ENCODE measurements around the gene MAS1L. TPM values are rescaled to one million over a fixed set of nuclear protein-coding genes. Genes with fewer than 3 reads are reported as not detected.

The MAS1L gene
- total RNA-seq, 1 donor = not detected

DNA sequence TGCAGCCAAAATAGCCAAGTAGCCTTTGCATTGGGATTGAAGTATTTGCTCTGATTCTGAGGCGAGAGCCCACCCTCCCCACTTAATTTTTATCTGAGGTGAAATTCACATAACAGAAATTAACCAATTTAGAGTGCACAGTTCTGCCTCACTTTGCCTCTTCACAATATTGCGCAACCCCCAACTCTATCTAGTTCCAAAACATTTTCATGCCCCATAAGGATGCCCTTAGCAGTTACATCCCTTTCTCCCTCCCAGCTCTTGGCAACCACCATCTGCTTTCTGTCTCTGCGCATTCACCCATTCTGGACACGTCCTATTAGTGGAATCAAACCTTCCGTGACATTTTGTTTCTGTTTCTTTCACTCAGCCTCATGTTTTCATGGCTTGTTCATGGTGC is 9.0 kb downstream of the MAS1L start:
- DNase-seq (ENCODE audit: low read depth) = no peak
- no peak for TF ChIP-seq CTCF (IDR thresholded peaks at IDR 0.05; ENCODE audit: insufficient read depth, low read depth, low read length)

DNA sequence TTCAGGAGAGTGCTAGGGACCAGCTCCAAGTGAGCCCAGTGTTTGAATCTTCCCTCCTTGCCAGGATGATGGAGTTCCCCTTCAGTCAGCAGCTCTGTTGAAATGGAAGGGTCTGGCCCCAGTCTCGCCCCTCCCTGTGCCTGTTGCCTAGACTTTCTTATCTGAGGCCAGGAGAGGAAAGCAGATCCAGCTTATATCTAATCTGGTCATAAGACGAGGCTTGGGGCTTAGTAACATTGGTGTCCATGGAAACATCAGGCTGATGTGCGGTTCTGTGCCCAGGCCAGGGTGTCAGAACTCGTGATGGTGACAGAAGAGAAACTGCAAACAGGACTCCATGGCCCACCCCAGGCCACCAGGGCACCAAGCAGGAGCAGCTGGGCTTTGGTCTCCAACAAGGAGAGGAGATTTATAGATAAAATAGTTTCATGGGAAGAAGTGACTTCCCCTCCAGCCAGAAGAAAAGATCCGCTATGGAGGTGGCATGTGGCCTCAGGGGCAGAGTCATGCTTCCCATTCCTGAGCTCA is 9.8 kb downstream of the MAS1L start:
- H3K4me3 ChIP-seq (ENCODE audit: low read depth, low read length) = no peak overlapping the region
- DNase-seq (ENCODE audit: low read depth) = no peak
- TF ChIP-seq CTCF (IDR thresholded peaks at IDR 0.05; ENCODE audit: insufficient read depth, low read depth, low read length) = no peak

More for the DNA sequence above, 9.0 kb downstream of the MAS1L start:
- no peak overlapping the region for H3K4me3 ChIP-seq (ENCODE audit: low read depth, low read length)

- no peak overlapping the region for H3K4me3 ChIP-seq (ENCODE audit: low read depth, low read length)
- DNase-seq (ENCODE audit: low read depth) = no peak
- TF ChIP-seq CTCF (IDR thresholded peaks at IDR 0.05; ENCODE audit: insufficient read depth, low read depth, low read length) = no peak
Measured at GRCh38 chr6:29474996-29475395, 12.8 kb downstream of the MAS1L start.

GRCh38 chr6:29466241-29466640 is 21.5 kb downstream of the MAS1L start:
- TF ChIP-seq CTCF (IDR thresholded peaks at IDR 0.05; ENCODE audit: insufficient read depth, low read depth, low read length) = no peak
- no peak for DNase-seq (ENCODE audit: low read depth)
- no peak overlapping the region for H3K4me3 ChIP-seq (ENCODE audit: low read depth, low read length)

GRCh38 chr6:29465801-29466200 is 22.0 kb downstream of the MAS1L start:
- TF ChIP-seq CTCF (IDR thresholded peaks at IDR 0.05; ENCODE audit: insufficient read depth, low read depth, low read length) = no peak
- H3K4me3 ChIP-seq (ENCODE audit: low read depth, low read length) = no peak overlapping the region
- no peak for DNase-seq (ENCODE audit: low read depth)

DNA sequence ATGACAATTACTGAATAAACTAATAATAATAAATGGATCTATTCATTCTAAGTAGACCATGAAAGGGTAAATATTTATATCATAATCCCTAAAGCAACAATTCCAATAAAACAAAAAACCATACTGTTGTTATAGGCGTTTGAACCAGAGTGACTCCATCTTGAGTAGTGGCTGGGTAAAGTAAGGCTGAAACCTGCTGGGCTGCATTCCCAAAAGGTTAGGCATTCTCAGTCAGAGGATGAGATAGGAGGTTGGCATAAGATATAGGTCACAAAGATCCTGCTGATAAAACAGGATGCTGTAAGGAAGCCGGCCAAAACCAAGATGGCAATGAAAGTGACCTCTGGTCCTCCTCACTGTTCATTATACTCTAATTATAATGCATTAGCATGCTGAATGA is 22.5 kb downstream of the MAS1L start:
- no peak overlapping the region for H3K4me3 ChIP-seq (ENCODE audit: low read depth, low read length)
- no peak for TF ChIP-seq CTCF (IDR thresholded peaks at IDR 0.05; ENCODE audit: insufficient read depth, low read depth, low read length)
- DNase-seq (ENCODE audit: low read depth) = no peak

DNA sequence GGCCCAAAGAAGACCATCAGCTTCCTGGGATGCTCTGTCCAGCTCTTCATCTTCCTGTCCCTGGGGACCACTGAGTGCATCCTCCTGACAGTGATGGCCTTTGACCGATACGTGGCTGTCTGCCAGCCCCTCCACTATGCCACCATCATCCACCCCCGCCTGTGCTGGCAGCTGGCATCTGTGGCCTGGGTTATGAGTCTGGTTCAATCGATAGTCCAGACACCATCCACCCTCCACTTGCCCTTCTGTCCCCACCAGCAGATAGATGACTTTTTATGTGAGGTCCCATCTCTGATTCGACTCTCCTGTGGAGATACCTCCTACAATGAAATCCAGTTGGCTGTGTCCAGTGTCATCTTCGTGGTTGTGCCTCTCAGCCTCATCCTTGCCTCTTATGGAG is 25.7 kb downstream of the MAS1L start:
- no peak for TF ChIP-seq CTCF (IDR thresholded peaks at IDR 0.05; ENCODE audit: insufficient read depth, low read depth, low read length)
- no peak overlapping the region for H3K4me3 ChIP-seq (ENCODE audit: low read depth, low read length)
- no peak for DNase-seq (ENCODE audit: low read depth)
